Colonic mucosa (tissue), 4 donors: ENCODE measurements around the gene ADAMTS2. TPM values are rescaled to one million over a fixed set of nuclear protein-coding genes. Genes with fewer than 3 reads are reported as not detected.

Experiments
- DNase-seq: peaks from one replicate; pipeline ENCODE4 v3.0.0-alpha.2; 2020
- H3K27ac ChIP-seq: fragments of 200-600 bp; one replicate; pipeline ENCODE4 v1.8.0; 2021
- H3K27me3 ChIP-seq: fragments of 200-600 bp; one replicate; pipeline ENCODE4 v1.8.0; 2021
- H3K36me3 ChIP-seq: fragments of 200-600 bp; one replicate; pipeline ENCODE4 v1.8.0; 2021
- H3K4me1 ChIP-seq: fragments of 200-600 bp; one replicate; pipeline ENCODE4 v1.8.0; 2021; ENCODE audit warnings: mild to moderate bottlenecking
- H3K4me3 ChIP-seq: fragments of 200-600 bp; one replicate; pipeline ENCODE4 v1.8.0; 2021
- H3K9ac ChIP-seq, 2 donors: one replicate each; pipeline ENCODE4 v1.7.0; 2013; ENCODE audit warnings: control low read depth in 2 of 2, low read depth in 2 of 2, low read length in 2 of 2
- H3K9me3 ChIP-seq: fragments of 200-600 bp; one replicate; pipeline ENCODE4 v1.8.0; 2021
- intact Hi-C: fragments of 100-400 bp; cut with DNase I; formaldehyde crosslinking; loops from one replicate; pipeline ENCODE4 v1.14.1; 2022
- total RNA-seq, 2 donors: library from RNA; stranded (reverse); fragmentation: NEBNext Ultra II Directional in 1 of 2; extraction: Animal tissue kit (Norgen Biotek cat#: 25700) in 1 of 2; gene quantifications; one replicate each; pipeline ENCODE4 v1.2.1, GENCODE V29; 2021
- TF ChIP-seq, protein P1 (sequence below): fragments of 200-600 bp; IDR thresholded peaks from one replicate; pipeline ENCODE4 v1.8.0; 2022; ENCODE audit warnings: antibody characterized with exemption, mild to moderate bottlenecking
- donor health status: healthy.
- donor health status: DM: no; HTN: no; CAD: no.
- donor health status: DM: no; HTN: no; CAD: no.

The ADAMTS2 gene
- total RNA-seq, 2 donors from 2014 or later: 2.9 to 4.0 TPM

DNA sequence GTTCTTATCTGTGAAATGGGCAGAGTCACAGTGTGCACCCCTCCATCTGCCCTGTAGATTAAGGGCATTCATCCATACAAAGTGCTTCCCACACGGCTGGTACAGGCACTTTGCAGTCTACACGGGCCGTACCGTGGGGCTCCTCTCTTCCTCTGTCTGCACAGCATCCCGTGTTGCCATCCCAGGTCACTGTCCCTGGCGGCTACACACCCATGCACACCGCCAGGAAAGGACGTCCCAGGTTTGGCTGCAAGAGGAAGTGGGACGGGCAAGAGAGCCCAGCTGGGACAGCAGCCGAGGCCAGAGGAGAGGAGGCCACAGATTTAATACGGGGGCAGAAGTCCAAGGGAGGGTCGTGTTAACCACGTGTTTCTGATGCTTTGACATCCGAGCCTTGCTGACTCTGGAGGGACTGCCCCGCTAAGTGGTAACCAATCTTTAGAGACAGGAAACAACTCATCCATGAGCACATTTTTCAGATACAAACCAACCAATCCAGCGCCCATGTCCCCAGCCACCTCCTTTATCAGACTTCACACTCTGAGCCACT is 165.1 kb downstream of the ADAMTS2 start:
- TF ChIP-seq, protein P1, sequence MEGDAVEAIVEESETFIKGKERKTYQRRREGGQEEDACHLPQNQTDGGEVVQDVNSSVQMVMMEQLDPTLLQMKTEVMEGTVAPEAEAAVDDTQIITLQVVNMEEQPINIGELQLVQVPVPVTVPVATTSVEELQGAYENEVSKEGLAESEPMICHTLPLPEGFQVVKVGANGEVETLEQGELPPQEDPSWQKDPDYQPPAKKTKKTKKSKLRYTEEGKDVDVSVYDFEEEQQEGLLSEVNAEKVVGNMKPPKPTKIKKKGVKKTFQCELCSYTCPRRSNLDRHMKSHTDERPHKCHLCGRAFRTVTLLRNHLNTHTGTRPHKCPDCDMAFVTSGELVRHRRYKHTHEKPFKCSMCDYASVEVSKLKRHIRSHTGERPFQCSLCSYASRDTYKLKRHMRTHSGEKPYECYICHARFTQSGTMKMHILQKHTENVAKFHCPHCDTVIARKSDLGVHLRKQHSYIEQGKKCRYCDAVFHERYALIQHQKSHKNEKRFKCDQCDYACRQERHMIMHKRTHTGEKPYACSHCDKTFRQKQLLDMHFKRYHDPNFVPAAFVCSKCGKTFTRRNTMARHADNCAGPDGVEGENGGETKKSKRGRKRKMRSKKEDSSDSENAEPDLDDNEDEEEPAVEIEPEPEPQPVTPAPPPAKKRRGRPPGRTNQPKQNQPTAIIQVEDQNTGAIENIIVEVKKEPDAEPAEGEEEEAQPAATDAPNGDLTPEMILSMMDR: no peak
- Histone ChIP-seq H3K27me3 (no peaks in the 10 kb centered on the region), H3K9me3 (no peaks in the 10 kb centered on the region), H3K36me3 (no peaks in the 10 kb centered on the region), H3K4me3 (no peak overlapping the region), H3K9ac (no peak overlapping the region), H3K4me1 (no peaks in the 10 kb centered on the region), H3K27ac (no peak overlapping the region)
- DNase-seq: no peak
- intact Hi-C loops: no loop called here

DNA sequence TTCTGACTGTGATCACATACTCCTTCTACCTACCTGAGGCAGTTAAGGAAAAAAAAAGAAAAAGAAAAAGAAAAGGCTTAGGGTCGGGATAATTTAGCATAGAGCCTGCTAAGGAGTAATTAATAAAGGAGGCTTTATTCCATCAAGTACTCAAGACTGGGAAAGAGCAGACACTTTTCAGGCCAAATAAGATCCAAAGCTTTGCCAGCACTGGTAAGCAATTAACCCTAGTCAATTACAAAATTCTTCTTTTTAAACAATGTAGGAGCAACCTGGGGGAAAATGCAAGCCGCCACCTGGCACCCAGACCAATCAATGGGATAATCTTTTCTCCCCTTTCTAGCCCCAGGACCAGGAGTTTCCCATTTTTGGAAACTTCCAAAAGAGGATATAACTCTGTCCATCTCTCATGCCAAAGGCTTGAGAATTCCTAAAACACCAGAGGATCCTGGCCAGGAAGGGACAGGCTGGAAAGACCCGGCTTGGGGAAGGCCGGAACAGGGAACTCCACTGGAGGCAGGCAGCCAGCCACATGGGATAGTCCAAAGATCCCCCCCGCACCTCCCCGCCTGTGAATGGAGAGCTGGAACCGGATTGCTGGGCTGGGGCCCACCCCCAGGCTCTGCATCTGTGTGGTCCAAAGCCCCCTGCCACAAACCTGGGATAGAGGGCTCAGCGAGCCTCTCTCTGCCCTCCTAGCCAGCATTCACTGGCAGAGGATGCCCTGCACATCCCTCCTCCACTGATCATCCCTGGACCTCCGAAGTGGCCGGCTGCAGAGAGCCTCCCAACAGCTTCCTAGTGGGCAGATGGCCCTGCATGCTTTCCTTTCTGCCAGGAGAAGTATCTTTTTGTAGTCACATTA is 167.3 kb downstream of the ADAMTS2 start:
- H3K4me1 ChIP-seq: no peaks in the 10 kb centered on the region
- no peak overlapping the region for H3K4me3 ChIP-seq
- intact Hi-C loops: no loop called here
- H3K36me3 ChIP-seq: no peaks in the 10 kb centered on the region
- no peaks in the 10 kb centered on the region for H3K27me3 ChIP-seq
- H3K27ac ChIP-seq: no peak overlapping the region
- H3K9me3 ChIP-seq: no peaks in the 10 kb centered on the region
- TF ChIP-seq, protein P1: no peak
- DNase-seq: no peak
- H3K9ac ChIP-seq: no peak overlapping the region

DNA sequence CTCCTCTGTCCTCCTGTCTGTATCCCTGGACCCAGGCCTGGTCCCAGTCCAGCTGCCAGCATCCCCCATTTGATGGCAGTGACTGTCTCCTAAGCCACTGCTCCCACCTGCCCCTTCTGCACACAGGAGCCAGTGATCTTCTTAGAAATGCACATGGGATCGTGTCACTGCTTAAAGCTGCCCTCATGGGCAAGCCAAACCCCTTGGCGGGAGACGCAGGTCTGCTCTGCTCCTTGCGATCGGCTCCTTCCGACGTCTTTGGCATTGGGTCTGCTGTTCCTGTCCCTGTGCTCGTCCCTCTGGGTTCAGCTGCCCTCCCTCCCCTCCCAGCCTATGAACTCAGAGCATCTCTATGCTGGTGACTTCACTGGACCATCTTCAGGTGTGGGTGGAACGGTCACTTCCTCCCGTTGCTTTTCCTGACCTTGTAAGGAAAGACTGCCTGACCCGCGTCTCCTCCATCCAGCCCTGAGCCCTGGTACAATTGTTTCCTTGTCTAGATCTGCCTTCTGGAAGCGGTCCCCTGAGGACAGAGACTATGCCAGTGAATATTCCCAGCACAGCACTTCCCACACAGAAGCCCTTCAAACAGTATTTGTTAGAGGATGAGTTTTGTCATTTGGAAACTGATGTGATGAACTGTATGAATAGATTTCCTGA is 168.6 kb downstream of the ADAMTS2 start:
- intact Hi-C loops: no loop called here
- Histone ChIP-seq H3K27ac (no peak overlapping the region), H3K4me3 (no peak overlapping the region), H3K27me3 (no peaks in the 10 kb centered on the region), H3K9me3 (no peaks in the 10 kb centered on the region), H3K4me1 (no peaks in the 10 kb centered on the region), H3K36me3 (no peaks in the 10 kb centered on the region), H3K9ac (no peak overlapping the region)
- TF ChIP-seq, protein P1: no peak
- DNase-seq: no peak

DNA sequence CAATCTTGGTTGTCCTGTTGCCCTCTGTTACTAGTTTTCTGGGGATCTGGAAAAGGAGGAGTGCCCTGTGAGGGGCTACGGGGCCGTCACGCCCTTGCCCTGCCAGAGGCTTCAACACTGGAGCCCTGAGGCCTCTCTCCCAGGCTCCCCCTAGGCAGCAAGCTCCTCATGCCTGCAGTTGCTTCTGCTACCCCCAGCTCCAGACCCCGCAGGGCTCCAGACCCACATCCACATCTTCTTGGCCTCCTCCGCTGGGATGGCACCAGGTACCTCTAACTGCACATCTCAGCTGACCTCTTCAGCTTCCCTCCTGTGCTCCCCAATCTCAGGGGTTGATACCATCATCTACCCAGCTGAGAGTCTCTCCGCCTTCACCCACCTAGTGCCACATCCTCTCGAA is 169.1 kb downstream of the ADAMTS2 start:
- no peak overlapping the region for H3K27ac ChIP-seq
- TF ChIP-seq, protein P1: no peak
- no peaks in the 10 kb centered on the region for H3K27me3 ChIP-seq
- DNase-seq: no peak
- H3K4me1 ChIP-seq: no peaks in the 10 kb centered on the region
- no peaks in the 10 kb centered on the region for H3K9me3 ChIP-seq
- no peaks in the 10 kb centered on the region for H3K36me3 ChIP-seq
- no peak overlapping the region for H3K9ac ChIP-seq
- intact Hi-C loops: no loop called here
- H3K4me3 ChIP-seq: no peak overlapping the region

DNA sequence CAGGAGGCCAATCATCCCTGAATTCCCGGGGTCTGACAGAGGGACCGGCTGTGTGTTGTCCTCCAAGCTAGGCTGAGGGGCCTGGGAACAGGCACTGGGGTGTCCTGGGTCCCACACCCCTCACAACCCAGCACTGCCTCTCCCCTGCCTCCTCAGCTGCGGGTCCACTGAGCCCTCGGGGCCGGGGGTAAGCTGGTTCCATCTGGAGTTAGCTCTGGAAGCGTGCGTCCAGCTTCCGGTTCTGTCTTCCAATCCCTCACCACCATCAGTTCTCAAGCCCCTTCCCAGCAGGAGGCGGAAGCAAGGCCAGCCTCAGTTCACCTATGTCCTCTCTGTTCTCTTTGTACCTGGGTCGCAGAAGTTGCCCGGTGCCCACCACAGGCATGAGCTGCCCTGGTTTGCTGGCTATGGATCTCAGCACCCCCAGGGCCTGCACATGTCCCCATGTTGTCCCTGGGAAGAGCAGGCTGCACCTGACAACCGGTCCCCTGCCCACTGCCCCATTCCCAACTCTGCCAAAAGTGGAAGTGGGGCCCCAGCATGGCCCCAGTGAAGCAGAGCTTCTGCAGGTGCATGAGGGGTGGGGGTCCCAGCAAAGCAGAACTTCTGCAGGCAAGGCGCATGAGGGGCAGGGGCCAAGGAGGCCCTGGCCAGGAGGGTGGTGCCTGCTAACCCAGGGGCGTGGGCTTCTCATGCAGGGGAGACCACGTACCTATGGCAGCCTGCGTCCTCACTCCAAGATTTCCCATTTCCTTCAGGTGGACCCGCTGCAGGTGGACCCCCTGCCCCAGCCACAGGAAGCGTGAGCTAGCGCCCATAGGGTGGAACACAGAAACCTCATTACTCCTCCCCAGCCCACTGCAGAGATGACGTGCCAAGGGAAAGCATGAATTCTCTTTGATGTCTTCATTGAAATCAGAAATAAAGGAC is 173.2 kb downstream of the ADAMTS2 start:
- Histone ChIP-seq H3K36me3 (no peaks in the 10 kb centered on the region), H3K27ac (no peak overlapping the region), H3K4me1 (no peaks in the 10 kb centered on the region), H3K27me3 (no peaks in the 10 kb centered on the region), H3K9me3 (no peaks in the 10 kb centered on the region), H3K4me3 (no peak overlapping the region), H3K9ac (no peak overlapping the region)
- intact Hi-C loops: no loop called here
- TF ChIP-seq, protein P1: no peak
- no peak for DNase-seq
